NCI-H82 (cell line): ENCODE results near the gene PTCD2.
A peak's percentile ranks its signal among the peaks of the same experiment; 100 is the strongest.
"Not testable (repeated sequence)": the region's sequence is repeated elsewhere in the genome, so short reads cannot be mapped to it uniquely, and the experiment has no call there.

Experiments used
- DNase-seq: peaks from one replicate; lab custom pipeline; 2025; lab: John Stamatoyannopoulos, UW

The PTCD2 gene

GRCh38 chr5:72296256-72296655, 23.9 kb upstream of the PTCD2 start:
- peak; percentile 83 for DNase-seq

GRCh38 chr5:72298136-72298535, 22.0 kb upstream of the PTCD2 start:
- not testable (repeated sequence) for DNase-seq

GRCh38 chr5:72298711-72299110, 21.5 kb upstream of the PTCD2 start:
- no peak for DNase-seq

- no peak for DNase-seq
Measured at GRCh38 chr5:72300590-72301339, 19.4 kb upstream of the PTCD2 start.

GRCh38 chr5:72301557-72301956, 18.6 kb upstream of the PTCD2 start:
- peak; percentile 51 for DNase-seq

- no peak for DNase-seq
Measured at GRCh38 chr5:72302171-72302570, 18.0 kb upstream of the PTCD2 start.

GRCh38 chr5:72305194-72306142, 14.7 kb upstream of the PTCD2 start:
- no peak for DNase-seq

- no peak for DNase-seq
Measured at GRCh38 chr5:72307573-72307967, 12.6 kb upstream of the PTCD2 start.

- peak; percentile 98 for DNase-seq
Measured at GRCh38 chr5:72307968-72308852, 12.0 kb upstream of the PTCD2 start.

- DNase-seq = peak; percentile 50
Measured at GRCh38 chr5:72308853-72309191, 11.4 kb upstream of the PTCD2 start.

- no peak for DNase-seq
Measured at GRCh38 chr5:72313141-72313540, 7.0 kb upstream of the PTCD2 start.

- no peak for DNase-seq
Measured at GRCh38 chr5:72314571-72315172, 5.5 kb upstream of the PTCD2 start.

GRCh38 chr5:72319435-72319975, 668 bp upstream of the PTCD2 start:
- DNase-seq = not testable (repeated sequence)

- DNase-seq = no peak
Measured at GRCh38 chr5:72324189-72324825, 4.1 kb downstream of the PTCD2 start.

- DNase-seq = no peak
Measured at GRCh38 chr5:72325566-72326305, 5.6 kb downstream of the PTCD2 start.

GRCh38 chr5:72326306-72326649, 6.1 kb downstream of the PTCD2 start:
- no peak for DNase-seq

- no peak for DNase-seq
Measured at GRCh38 chr5:72328172-72328571, 8.0 kb downstream of the PTCD2 start.

- DNase-seq = no peak
Measured at GRCh38 chr5:72330712-72331111, 10.5 kb downstream of the PTCD2 start.

GRCh38 chr5:72337159-72337558, 17.0 kb downstream of the PTCD2 start:
- no peak for DNase-seq

GRCh38 chr5:72338689-72339209, 18.6 kb downstream of the PTCD2 start:
- no peak for DNase-seq
